HL-60 (cell line): ENCODE data around the gene SPIB.

Experiments used
- CTCF ChIP-seq: IDR thresholded peaks from one replicate; pipeline ENCODE4 v1.5.1; 2011; ENCODE audit warnings: low read length, control low read depth, inconsistent platforms; ENCODE audit not compliant: insufficient read depth
- POLR2AphosphoS5 ChIP-seq: IDR thresholded peaks from 2 replicates; pipeline ENCODE4 v1.6.1; 2012; ENCODE audit warnings: low read depth

- TF ChIP-seq POLR2AphosphoS5 (no peak), CTCF (no peak)
Measured at GRCh38 chr19:50415661-50416033, 3.1 kb upstream of the SPIB start.
